DOHH2 (cell line): ENCODE data around the gene PGBD4.

Source experiments
- EZH2phosphoT487 ChIP-seq: fragments of 200-600 bp; sonication (generic); IDR thresholded peaks from 2 replicates; pipeline ENCODE4 v1.6.1; 2017; ENCODE audit warnings: borderline replicate concordance, mild to moderate bottlenecking, antibody characterized with exemption, low read length, moderate library complexity, mixed read lengths
- TF ChIP-seq, protein P1 (sequence below): fragments of 200-600 bp; sonication (generic); IDR thresholded peaks from one replicate; pipeline ENCODE4 v1.5.1; 2014; ENCODE audit warnings: antibody characterized with exemption, mild to moderate bottlenecking, low read depth, low read length; ENCODE audit not compliant: poor library complexity, severe bottlenecking

DNA sequence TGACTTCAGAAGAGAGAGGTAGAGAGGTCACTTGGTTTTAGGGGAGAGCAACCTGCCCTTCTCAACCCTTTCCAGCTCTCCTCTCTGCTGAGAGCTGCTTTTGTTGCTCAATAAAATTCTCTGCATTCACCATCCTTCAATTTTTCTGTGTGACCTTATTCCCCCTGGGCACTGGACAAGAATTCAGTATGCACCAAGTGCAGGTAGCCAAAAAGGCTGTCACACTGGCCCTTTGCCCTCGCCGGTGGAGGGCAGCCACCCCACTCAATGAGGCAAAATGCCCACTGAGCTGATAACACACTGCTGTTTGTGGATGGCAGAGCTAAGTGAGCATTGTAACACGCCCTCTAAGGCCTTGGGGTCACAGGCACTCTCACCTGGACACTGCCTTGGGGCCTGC lies 12.9 kb downstream of the PGBD4 start:
- TF ChIP-seq, protein P1, sequence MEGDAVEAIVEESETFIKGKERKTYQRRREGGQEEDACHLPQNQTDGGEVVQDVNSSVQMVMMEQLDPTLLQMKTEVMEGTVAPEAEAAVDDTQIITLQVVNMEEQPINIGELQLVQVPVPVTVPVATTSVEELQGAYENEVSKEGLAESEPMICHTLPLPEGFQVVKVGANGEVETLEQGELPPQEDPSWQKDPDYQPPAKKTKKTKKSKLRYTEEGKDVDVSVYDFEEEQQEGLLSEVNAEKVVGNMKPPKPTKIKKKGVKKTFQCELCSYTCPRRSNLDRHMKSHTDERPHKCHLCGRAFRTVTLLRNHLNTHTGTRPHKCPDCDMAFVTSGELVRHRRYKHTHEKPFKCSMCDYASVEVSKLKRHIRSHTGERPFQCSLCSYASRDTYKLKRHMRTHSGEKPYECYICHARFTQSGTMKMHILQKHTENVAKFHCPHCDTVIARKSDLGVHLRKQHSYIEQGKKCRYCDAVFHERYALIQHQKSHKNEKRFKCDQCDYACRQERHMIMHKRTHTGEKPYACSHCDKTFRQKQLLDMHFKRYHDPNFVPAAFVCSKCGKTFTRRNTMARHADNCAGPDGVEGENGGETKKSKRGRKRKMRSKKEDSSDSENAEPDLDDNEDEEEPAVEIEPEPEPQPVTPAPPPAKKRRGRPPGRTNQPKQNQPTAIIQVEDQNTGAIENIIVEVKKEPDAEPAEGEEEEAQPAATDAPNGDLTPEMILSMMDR: no peak
- TF ChIP-seq EZH2phosphoT487: no peak
